Myocyte (in vitro differentiated cells): ENCODE measurements around the gene SOX6. TPM values are rescaled to one million over a fixed set of nuclear protein-coding genes. Genes with fewer than 3 reads are reported as not detected.

Experiments
- DNase-seq: peaks from one replicate; pipeline ENCODE4 v3.0.0-alpha.2; 2012; ENCODE audit warnings: low read depth
- total RNA-seq: library from RNA; depleted of rRNA; stranded (reverse); fragments of >200 nt; gene quantifications from 2 replicates; pipeline ENCODE4 v1.2.3, GENCODE V29; 2014

Gene SOX6
- total RNA-seq, 1 donor from 2014 or later: 1.1 TPM

DNA sequence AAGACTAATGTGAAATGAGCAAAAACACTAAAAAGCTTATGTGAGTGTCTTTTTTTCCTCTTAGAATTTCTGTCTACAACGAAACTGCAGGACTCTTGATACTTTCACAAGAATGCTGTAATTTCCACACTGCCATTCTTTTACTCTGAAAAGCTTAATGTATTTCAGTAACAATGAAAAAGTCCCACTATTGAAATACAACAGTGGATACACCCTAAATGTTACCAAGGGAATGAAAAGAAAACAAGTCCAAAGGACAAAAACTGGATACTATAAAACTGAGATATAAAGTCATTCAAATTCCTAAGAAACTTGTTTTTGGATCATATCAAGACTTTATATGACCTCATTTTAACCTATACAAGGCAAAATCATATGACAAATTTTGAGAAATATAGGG lies 77.4 kb downstream of the SOX6 start:
- DNase-seq: no peak

GRCh38 chr11:16278273-16278672 lies 78.1 kb downstream of the SOX6 start:
- no peak for DNase-seq

DNA sequence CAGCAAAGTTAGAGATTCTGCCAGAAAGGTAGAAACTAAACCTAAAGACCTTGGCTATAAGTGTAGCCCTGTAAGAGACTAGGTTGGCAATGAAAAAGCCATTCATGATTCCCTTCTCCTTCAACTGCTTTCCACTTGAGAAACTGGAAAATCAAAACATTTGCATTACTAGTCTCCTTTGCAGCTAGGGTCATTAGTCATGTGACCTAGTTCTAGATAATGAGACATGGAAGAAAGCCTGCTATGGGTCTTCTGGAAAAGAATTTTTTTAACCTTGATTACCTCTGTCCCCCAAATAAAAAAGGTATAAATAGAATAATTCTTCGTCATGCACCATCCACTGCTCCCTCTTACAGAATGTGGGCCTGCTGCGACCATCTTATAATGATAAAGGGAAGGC lies 80.1 kb downstream of the SOX6 start:
- no peak for DNase-seq

DNA sequence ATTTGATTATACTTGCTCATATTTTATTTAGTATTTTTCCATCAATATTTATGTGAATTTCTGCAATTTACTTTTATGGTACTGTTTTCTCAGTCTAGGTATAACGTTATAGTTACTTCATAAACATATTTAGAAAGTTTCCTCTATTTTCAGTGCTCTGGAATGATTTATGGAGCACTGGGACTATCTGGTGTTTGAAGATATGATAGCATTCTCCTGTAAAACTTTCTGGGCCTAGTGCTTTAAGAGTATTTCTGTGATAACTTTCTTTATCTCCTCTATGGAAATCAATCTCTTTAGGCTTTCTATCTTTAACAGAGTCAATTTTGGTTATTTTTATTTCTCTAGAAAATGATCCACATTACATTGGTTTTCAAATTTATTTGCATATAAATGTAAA lies 85.1 kb downstream of the SOX6 start:
- no peak for DNase-seq

DNA sequence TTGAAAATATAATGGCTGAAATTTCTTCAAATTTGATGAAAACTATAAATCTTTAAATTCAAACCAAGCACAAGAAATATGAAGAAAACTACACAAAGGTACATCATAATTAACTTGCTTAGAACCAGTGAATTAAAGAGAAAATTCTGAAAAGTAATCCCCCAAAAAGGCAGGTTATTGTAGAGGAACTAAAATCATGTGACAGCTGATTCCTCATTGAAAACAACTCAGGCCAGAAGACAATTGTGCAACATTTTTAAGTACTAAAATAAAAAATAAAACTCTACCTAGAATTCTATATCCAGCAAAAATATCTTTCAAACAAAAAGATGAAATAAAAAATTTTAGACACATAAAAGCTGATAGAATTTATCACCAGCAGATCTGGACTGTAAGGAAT lies 90.3 kb downstream of the SOX6 start:
- DNase-seq: no peak

GRCh38 chr11:16265022-16265421 lies 91.3 kb downstream of the SOX6 start:
- no peak for DNase-seq

GRCh38 chr11:16262645-16262955 lies 93.7 kb downstream of the SOX6 start:
- no peak for DNase-seq

- no peak for DNase-seq
These were observed 94.3 kb downstream of the SOX6 start for GRCh38 chr11:16261836-16262644.

DNA sequence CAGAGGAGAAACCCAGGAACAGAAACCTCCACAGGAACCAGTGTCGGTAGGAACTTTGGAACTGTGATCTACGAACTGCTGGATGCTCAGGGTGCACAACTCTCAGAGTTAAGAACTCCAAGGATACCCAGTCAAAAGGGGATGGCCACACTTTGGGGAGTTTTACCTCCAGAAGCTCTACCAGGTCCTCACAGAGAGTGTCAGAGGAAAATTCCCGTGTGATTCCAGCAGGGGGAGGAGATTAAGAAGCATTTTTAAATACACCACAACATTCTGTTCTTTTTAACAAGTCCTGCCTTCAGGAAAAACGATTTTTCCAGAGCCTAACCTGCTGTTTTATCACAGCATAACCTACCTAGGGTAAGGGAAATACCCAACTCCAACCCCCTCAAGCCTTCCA lies 104.0 kb downstream of the SOX6 start:
- no peak for DNase-seq

DNA sequence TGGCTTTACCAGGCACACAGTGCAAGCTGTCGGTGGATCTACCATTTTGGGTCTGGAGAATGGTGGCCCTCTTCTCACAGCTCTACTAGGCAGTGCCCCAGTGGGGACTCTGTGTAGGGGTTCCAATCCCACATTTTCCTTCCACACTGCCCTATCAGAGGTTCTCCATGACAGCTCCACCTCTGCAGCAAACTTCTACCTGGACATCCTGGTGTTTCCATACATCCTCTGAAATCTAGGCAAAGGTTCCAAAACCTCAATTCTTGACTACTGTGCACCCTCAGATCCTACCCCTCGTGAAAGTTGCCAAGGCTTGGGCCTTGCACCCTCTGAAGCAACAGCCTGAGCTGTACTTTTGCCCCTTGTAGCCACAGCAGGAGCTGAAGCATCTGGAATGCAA lies 108.1 kb downstream of the SOX6 start:
- DNase-seq: no peak

DNA sequence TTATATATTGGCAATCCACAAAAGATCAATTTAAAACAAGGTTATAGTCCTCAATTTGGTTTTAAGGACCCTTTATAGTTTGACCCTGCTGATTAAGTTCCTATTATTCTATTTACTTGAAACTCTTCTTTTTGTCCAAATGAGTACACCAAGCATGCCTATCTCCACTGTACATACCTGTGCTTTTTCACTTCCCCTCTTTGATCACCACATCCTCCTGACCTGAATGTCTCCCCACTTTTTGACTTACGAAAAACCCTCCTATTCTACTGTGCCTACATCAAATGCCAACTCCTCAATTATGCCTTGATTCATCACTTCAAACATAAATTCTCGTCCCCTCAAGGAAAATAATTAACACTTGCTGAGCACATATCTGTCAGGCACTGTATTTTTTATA lies 113.5 kb downstream of the SOX6 start:
- no peak for DNase-seq

- no peak for DNase-seq
These were observed 115.7 kb downstream of the SOX6 start for GRCh38 chr11:16240687-16241086.

DNA sequence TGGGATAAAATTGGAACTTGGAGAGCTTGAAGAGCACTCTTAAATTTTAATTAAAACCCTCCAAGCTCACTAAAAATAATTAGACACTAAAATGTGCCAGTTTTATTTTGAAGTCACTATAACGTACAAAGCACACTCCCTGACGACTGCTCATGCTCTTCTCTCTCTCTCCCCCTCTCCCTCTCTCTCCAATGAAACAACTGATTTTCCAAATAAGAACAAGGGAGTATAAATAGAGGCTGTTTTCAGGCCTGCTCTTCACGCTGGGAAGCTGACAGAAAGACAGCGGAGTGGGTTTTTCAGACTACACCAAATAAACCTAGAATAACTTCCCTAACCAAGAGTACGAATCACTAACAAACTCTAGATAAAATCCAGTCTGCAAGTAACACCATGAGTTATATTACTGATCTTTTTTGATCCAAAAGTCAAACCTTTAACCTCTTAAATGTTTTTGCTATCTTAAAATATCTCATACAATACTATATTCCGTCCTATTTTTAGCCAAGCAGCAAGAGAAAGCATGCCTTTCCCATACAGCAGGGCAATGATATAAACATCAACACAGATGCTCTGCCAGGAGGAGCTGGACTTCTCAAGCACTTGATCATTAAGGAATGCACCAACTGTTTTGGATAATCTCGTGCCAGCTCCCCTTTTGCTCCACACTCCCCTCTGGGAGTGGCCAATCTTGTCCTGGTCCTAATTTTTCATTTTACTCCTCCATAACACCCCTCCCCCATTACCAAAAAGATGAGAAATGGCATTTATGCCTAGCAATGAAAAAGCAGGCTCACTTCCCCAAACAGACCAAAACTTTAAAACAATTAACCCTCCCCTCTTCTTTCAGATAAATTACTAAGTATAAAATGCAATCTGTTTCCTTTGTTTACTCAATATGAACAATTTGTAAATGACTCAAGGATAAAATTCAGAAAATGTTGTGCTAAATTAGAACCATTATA lies 116.9 kb downstream of the SOX6 start:
- DNase-seq: no peak

- DNase-seq: no peak
These were observed 130.1 kb downstream of the SOX6 start for GRCh38 chr11:16226245-16226644.

GRCh38 chr11:16225623-16226022 lies 130.7 kb downstream of the SOX6 start:
- DNase-seq: no peak

- DNase-seq: no peak
These were observed 132.8 kb downstream of the SOX6 start for GRCh38 chr11:16223558-16223957.

- DNase-seq: no peak
These were observed 138.7 kb downstream of the SOX6 start for GRCh38 chr11:16217631-16218030.

DNA sequence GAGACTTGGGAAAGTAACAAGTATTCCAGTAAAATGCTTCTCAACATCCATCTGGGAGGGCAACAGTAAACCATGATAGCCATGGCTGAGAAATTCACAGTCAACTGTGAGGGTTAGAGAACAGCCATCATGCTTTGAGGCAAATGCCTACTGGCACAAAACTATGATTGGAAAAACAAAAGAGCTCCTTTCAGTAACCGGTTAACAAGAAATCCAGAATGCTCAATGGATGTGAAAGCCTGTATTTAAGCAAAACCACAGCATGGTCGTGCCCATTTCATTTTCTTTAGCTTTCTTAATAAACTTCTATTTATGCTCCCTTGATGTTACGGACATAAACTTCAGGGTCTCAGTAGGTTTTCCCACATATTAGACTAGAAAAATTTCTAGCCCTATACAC lies 139.5 kb downstream of the SOX6 start:
- no peak for DNase-seq

GRCh38 chr11:16215352-16215751 lies 141.0 kb downstream of the SOX6 start:
- no peak for DNase-seq

DNA sequence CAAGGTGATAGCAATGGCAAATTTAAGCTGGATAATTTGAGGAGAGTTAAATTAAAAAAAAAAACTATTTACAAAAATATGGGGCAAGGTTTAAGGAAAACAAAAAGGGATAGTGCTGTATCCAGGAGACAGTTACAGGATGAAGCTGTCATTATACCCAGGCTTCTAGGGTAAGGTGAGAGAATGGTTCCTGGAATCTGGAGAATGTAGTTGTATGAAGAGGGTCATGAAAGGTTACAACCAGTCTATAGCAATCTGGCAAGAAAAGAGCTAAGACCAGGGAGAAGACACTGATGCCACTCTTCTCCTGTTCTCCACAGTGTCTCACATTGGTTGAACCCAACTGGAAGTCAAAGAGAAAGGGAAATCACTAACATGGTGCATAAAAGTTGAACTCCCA lies 144.9 kb downstream of the SOX6 start:
- DNase-seq: no peak

- no peak for DNase-seq
These were observed 152.1 kb downstream of the SOX6 start for GRCh38 chr11:16204261-16204660.

DNA sequence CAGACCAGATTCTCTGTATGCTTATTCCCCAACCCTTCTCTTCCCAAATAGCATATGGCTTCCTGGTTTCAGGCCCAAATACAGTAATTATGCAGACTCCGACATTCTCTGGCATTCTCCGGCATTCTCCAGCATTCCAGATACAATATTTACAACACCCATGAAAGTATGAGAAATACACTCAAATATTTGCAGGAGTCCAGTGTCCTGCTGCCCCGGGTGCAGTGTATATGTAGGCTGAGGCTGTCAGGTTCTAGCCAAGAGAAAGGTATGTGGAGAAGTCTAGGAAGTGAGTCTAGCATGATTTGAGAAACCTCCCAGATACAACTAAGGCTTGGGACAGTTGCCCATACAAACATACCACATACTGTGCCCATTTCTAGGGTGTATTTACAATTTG lies 160.7 kb downstream of the SOX6 start:
- DNase-seq: no peak

DNA sequence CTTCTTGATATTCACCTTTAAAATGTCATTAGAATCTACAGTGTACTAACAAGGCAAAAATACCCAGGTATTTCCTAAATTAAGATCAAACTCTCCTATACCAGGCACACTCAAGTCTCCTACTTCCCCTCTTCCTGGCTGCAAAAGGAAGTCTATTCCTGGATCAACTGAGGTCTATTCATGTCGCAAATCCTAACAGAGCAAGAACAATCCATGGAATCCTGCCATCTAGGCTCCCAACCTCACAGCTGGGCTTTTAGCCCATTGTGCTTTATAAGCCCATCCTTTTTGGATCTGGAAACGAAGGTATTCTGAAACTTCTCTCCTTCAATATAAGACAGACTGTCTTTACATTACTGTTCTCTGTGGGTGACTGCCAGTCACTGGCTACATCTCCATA lies 161.8 kb downstream of the SOX6 start:
- DNase-seq: no peak
